GM18520 (cell line): ENCODE data around the gene C10orf120.

Source experiments
- ATAC-seq: cut with Tn5 transposase; IDR thresholded peaks from one replicate; pipeline ENCODE4 v1.9.1; 2021; ENCODE audit not compliant: unreplicated experiment

Gene C10orf120

DNA sequence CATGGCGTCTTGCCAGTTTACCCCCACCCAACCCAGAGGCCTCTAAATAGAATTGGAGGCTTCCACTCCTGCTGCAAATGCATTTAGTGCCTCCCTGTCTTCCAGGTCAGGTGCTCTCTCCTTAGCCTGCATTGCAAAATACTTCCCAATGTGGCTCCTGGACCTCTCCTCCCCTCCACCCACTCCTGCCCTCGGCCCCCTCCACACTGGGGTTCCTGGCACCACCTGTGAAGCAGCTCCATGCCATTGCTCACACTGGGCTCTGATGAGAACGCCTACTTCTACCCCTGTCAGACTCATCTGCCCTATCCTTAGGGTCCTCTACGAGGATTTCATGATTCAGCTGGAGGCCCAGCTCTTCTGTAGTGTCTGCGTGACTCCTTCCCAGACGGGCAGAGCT, 37.4 kb downstream of the C10orf120 start:
- no peak for ATAC-seq

DNA sequence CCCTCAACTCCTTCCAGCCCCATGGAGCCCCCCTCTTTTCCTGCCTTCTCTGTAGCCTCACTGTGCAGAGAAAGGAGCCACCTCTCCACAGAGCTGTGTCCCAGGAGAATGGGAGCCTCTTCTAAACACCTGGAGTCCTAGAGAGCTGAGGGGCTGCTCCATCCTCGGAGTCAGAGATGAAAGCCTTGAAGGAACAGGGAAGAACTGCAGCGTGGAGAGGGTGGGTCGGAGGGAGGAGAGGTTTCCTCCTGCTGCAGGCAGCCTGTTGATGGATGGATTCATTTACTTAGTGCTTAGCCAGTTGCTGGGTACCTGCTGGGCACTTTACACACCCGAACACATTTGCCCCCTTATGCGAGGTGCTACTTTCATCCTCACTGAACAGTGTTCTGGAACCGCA, 39.0 kb downstream of the C10orf120 start:
- ATAC-seq: no peak

DNA sequence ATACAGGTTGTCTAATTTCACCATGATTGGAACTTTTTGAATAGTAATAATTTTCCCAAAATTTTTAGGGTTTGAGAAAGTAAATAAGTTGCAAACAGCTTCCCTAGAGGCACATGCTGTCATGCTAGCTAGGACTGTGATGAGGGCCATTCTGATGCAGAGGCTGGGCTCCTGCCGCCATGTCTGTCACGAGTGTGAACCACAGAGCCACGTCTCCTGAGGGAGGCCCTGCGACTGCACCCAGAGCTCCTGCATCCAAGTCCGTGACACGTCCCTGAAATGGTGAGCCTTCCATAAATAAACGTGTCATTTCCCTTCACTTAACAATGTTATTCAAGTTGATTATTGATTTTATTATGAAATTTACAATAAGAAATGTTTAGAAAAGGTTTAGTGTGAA, 40.0 kb downstream of the C10orf120 start:
- no peak for ATAC-seq

DNA sequence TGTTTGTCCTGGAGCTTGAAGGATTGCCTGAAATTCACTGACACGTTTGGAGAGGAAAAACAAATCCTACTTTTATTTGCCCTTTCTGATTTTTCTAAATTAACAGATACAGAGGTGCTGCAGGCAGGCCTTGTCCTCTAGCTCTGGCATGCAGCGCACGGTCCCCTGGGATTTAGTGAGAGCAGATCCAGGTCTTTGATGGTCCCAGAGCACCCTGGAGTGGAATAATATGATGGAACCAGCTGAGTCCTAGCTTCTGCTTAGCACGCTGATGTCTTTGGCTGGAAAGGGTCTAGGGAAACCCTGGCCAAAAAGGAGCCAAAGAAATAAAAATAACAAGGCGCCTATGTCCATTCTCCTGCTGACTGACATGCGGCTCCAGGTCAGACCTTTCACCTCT, 40.5 kb downstream of the C10orf120 start:
- no peak for ATAC-seq

DNA sequence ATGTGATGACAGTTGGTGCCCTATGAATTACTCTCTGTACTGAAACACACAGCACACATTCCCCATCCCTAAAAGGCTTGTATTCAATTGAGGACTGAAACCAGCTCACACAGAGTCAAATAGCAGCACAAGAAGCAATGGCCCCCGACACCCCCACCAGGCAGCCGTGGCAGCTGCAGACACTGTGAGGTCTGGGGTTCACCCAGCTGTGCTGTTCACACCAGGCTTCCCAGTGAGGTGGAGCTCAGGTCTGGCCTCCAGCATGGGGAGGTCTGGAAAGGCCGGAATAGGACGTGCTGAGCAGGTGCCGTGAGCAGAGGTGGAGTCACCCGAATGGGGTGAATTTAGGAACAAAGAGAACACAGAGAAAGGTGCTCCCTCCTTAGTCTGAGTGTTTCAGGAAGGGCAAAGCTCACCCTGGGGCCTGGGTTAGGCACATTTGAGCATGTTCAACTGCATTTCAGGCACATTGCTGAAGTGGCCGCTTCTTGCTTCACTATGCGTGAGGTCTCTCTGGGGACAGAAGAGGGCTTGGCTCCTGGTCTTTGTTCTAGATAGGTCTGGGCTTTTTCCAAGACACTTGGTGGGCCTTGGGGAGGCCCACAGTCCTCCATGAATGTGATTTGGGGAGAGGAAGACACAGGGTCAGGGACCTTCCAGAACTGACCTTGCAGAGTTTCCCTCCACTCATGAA, 41.1 kb downstream of the C10orf120 start:
- ATAC-seq: no peak

DNA sequence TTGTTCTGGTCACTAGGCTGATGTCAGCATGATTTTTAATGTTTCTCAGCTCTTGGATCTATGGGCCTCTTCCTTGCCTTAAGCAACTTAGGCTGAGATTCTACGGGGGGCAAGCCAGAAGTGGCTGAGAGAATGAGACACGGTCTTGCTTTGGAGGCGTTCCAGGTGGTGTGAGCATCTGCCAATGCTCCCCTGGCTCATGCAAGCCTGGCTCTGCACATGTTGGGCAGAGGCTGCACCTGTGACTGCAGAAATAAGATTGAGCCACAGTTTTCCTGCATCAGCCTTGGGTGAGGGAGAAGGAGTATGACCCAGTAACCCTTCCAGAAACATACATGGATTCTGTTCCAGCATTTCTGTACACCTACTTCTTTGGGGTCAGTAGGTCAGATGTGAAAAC, 41.9 kb downstream of the C10orf120 start:
- no peak for ATAC-seq

DNA sequence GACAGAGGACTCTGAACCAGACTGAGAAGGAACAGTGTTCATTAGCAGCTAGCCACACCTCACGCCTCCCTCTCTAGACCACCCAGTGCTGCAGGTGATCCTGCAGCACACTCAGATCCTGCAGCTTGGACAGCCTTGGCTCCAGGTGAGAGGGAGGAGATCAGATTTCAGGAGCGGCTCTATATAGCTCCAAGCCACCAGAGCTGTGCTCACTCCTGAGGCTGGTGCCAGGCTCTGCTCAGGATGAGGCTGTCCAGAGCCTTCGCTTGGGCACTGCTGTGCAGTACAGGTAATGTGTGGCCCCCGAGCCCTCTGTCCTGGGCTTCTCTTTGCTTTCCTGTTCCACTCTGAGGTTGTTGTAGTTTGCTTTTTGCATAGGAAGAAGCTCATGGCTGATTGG, 42.4 kb downstream of the C10orf120 start:
- no peak for ATAC-seq

DNA sequence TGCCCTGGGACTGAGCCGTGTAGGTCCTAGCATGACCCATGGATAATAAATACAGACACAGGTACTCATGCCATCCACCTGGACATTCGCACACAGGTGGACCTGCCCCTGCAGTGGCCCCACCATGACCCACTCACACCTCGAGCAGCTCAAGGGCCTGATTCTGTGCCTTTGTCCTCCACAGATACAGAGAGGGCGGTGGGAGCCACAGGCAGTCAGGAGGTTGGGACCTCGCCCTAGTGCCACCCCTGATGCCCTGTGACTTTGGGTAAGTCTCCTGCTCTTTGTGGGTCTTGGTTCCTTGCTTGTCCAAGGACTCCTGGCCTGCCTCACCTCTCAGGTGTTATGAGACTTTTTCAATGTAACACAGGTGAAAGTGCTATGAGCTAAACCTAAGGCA, 42.9 kb downstream of the C10orf120 start:
- no peak for ATAC-seq

DNA sequence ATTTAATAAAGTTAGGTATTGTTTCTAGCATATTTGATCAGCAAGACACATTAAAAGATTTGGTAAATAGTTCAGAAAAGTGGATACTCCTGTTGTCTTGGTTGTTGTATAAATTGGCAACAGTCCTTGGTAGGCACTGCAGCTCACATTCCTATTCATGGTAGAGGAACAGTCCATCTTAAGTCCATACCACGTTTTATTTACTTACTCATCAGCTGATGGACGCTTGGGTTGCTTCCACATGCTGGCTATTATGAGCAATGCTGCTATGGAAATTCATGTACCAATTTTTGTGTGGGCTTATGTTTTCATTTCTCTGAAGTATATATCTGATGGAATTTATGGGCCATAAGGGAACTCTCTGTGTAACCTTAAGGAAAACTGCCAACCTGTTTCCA, 43.3 kb downstream of the C10orf120 start:
- ATAC-seq: no peak

DNA sequence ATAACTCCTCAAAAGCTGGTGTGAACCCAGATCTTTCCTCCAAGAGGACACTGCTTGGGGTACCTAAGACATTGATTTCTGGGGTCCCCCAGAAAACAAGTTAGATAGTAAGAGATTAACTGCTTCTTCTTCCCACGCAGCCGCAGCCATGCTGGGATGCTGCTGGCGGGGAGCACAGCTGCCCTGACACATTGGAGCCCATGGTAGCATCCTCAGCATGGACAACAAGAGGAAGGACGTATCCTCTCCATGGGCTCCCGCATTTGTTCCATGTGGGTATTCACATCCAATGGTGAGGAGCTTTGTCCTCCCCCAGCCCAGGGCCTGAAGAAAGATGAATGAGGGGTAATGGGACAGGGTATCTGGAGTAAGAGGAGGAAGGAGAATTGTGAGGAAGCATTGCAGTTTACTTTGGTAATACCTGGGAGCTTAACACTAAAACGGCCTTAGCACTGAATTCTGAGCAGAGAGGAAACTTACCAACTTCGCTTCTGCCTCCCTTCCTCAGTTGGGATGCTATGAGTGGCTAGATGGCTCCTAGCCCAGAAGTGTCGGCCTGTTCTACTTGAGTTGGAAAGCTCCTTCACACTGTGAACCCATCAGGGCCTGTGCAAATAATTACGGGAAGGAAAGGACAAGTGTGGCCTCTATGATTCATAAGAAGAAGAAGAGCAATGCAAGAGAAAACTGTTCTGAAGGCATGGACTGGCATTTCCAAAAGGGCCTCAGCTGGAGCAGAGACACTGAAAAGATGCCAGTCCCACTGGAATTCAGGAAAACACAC, 43.9 kb downstream of the C10orf120 start:
- ATAC-seq: no peak

DNA sequence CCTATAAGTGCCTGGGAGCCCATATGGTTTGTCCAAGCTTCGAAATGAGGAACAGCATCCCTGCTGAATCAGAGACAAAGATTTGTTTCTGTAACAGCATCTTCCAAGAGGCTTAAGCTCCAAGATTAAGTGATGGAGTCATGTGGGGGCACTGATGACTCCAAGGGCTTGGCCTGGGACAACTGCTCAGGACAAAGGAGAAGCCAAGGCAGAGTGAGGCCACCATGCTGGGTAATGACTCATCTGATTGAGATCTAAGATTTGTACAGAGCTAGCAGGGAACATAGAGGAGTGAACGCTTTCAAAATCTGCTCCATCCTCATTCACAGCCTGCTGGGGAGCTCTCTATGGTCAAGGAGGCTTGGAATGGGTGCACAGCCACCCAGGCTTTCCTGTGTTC, 49.3 kb downstream of the C10orf120 start:
- ATAC-seq: no peak

DNA sequence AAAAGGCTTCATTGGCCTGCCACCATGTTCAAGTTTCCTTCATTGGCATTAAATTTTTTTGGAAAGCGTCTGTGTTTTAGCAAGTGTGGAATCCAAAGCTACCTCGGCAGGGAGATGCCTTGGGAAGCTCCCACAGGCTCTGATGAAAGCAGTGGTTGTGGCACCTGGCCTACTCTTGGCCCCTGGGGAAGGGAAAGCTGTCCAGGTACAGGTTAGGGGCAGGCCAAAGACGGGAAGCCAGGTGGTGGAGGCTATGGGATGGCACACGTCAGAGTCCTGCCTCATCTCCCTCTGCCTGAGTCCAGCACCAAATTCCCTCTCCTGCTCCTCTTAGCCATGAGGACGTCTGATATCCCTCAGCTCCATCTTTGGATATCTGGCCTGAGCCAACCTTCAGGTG, 49.7 kb downstream of the C10orf120 start:
- no peak for ATAC-seq

DNA sequence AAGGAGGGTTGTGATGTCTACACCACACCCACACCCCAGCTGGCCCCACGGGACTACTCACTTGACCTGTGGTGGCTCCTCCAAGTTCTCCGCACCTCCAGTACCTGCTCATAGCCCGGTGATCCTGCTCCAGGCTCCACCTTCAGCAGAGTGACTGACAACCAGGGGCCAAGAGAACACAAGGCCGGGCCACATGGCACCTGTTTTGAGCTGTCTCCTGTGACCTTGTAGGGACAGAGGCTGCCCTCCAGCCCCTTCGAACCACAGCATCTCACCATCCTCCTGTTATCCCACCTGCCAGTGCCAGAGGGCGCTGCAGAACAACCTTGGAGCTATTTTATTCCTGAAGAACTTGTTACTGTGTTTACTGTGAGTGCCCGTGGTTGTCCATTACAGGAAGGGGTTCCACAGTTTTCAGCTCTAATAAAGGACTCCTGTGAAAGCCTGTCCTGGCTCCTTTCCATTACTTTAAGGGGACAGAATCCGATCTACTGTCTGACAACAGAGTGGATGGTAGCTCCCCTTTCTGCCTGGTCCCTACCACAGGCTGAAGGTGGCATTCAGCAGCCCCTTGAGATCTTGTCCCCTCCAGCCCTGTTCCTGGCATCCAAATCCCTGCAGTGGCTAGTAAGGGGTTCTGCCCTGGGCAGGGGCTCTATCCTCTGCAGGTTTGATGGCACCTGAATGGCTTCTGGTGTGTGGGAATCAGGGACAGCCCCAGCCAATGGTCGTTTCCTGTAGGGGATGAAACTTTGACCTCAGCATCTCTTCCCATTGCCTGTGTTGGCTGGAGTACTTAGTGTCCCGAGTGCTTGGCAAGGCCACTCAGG, 50.8 kb downstream of the C10orf120 start:
- ATAC-seq: no peak
